ENCODE data around the gene HDAC4. TPM values are rescaled to one million over a fixed set of nuclear protein-coding genes. Genes with fewer than 3 reads are reported as not detected.

The HDAC4 gene
- total and polyA plus RNA-seq, 9 of the 15 experiments (the other 6 are each of a cell fraction or from before 2014, with no cell fraction given): 0.11 to 20.2 (median 4.0) TPM

DNA sequence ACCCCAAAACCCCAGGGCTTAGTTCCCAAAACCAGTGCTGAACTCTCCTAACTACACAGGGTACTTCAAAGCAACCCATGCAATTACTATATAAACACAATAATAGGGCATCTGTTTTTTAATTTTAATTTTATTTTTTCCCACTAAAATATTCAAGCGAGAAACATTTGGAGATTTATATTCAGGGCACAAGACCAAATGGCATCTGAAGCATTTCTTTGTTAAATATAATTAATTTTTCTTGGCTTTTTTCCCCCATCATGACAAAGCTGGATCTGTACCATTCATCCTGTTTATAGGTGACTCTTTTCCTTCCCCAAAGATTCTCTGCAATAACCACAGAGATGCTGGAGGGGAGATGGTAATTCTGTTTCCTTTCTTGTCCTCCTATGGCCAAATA, 18.1 kb upstream of the HDAC4 start (continued):
- TF ChIP-seq POLR2G (IDR thresholded peaks at IDR 0.05; ENCODE audit: low read depth, low read length) (no peak), PHF8 (IDR thresholded peaks at IDR 0.05; ENCODE audit: borderline replicate concordance, low read length) (no peak), ZNF699 (CRISPR knock-in tag; IDR thresholded peaks at IDR 0.05; ENCODE audit: insufficient replicate concordance) (no peak), ATF1 (CRISPR knock-in tag; IDR thresholded peaks at IDR 0.05) (no peak), ATF1 (tag; IDR thresholded peaks at IDR 0.05) (no peak), ELF4 (CRISPR knock-in tag; IDR thresholded peaks at IDR 0.05) (no peak), ZNF12 (CRISPR knock-in tag; IDR thresholded peaks at IDR 0.05) (no peak)

DNA sequence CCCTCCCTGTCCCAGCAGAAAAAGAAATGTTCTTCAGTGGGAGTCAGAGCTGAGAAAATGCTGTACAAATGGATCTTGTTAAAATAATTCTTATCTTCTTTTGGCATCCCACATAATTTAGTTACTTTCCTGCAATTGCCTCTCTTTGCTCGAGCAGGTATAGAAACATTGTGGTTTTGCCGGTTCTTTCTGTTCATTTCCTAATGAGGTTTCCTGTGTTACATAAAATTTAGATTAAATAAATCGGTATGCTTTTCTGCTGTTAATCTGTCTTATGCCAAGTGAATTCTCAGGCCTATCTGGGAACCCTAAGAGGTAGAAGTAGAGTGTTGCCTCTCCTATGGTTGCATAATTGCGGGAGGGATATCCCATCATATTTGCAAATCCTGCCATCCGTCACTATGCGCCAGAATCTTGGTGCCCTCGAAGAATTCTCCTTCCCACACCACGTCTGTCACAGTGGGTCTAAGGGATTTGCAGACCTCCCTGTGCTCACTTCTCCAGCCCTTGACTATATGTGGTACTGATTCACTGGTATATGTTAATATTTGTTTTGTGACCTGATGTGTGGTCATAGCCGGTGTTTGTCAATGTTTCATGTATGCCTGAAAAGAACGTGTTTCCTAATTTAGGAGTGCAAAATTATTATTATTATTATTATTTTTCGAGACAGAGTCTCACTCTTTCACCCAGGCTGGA, 12.2 kb upstream of the HDAC4 start:
- DNase-seq (ENCODE audit: extremely low read depth in 1 of 4, low spot score in 3 of 4) (no peak), ATAC-seq (no peak), FAIRE-seq (no peak)
- no peak for TF ChIP-seq ZNF24 (IDR thresholded peaks at IDR 0.05)
- TF ChIP-seq HDAC6 (IDR thresholded peaks at IDR 0.05; ENCODE audit: low read depth, low read length): no peak
- TF ChIP-seq PHB (CRISPR knock-in tag; IDR thresholded peaks at IDR 0.05): no peak
- no peak for TF ChIP-seq ZNF146 (CRISPR knock-in tag; IDR thresholded peaks at IDR 0.05; ENCODE audit: unreplicated experiment)
- no peak for TF ChIP-seq SOX6 (IDR thresholded peaks at IDR 0.05)
- TF ChIP-seq GATAD2A (IDR thresholded peaks at IDR 0.05): no peak
- TF ChIP-seq ETV6 (IDR thresholded peaks at IDR 0.05; ENCODE audit: borderline replicate concordance in 1 of 2, low read depth in 2 of 2, low read length in 1 of 2): no peak
- no peak for TF ChIP-seq ETV6 (CRISPR knock-in tag; IDR thresholded peaks at IDR 0.05; ENCODE audit: borderline replicate concordance)
- TF ChIP-seq SMARCC2 (IDR thresholded peaks at IDR 0.05; ENCODE audit: low read depth): no peak
- intact Hi-C loops (cut with micrococcal nuclease): no loop called here
- CTCF ChIA-PET (ENCODE audit: low intra/inter-chr PET ratio): no interaction called here
- Histone ChIP-seq H3K9ac (ENCODE audit: insufficient read depth in 1 of 2, low read depth in 2 of 2, low read length in 2 of 2) (no peak overlapping the region), H3K27ac (ENCODE audit: extremely low read depth, low read depth, low read length) (no peak overlapping the region), H3K36me3 (ENCODE audit: control insufficient read depth, insufficient read depth, low read length) (no peaks in the 10 kb centered on the region), H3K9me1 (ENCODE audit: control insufficient read depth, insufficient read depth, low read length) (no peaks in the 10 kb centered on the region), H3K27me3 (ENCODE audit: control insufficient read depth in 2 of 2, insufficient read depth in 2 of 2, low read length in 2 of 2) (peaks cover 12 to 32% of the 10 kb centered on the region in 2 experiments), H2AFZ (ENCODE audit: low read depth, low read length) (no peak overlapping the region), H3K79me2 (ENCODE audit: control insufficient read depth, insufficient read depth, low read length) (no peaks in the 10 kb centered on the region), H3K4me3 (no peak overlapping the region), H4K20me1 (replicated peaks; ENCODE audit: control insufficient read depth, insufficient read depth, low read length) (no peaks in the 10 kb centered on the region), H3K4me2 (ENCODE audit: insufficient read depth, low read length) (no peak overlapping the region), H3K9me3 (replicated peaks; ENCODE audit: control insufficient read depth, insufficient read depth, low read depth, low read length) (no peaks in the 10 kb centered on the region), H3K4me1 (replicated peaks in 1 of 2; ENCODE audit: control insufficient read depth in 2 of 2, insufficient read depth in 2 of 2, low read length in 2 of 2) (no peaks in the 10 kb centered on the region)
- 10% methylated on average over 11 of the region's 11 CpGs for WGBS (ENCODE audit: insufficient coverage, low coverage, missing lambda C conversion rate)
- BruUV-seq (replicated peaks): no TSS peak
- POLR2A ChIA-PET: interaction anchor here (0.6 kb wide), 1 partner anchor 18 kb away, joined by 3 read pairs; no protein-coding TSS in a partner anchor
- in situ Hi-C loops (cut with MboI): no loop called here
